HUES48 (cell line): ENCODE data around the gene USHBP1.
A peak's percentile ranks its signal among the peaks of the same experiment; 100 is the strongest.

Experiments used
- H3K27ac ChIP-seq: one replicate; pipeline ENCODE4 v1.7.0; 2013; ENCODE audit warnings: low read depth, low read length, inconsistent platforms
- H3K27me3 ChIP-seq: 2 replicates; pipeline ENCODE4 v1.6.1; 2013; ENCODE audit warnings: mild to moderate bottlenecking, low read length; ENCODE audit not compliant: control insufficient read depth, insufficient read depth
- H3K36me3 ChIP-seq: 2 replicates; pipeline ENCODE4 v1.6.1; 2013; ENCODE audit warnings: low read length; ENCODE audit not compliant: control insufficient read depth, insufficient read depth
- H3K4me1 ChIP-seq: 2 replicates; pipeline ENCODE4 v1.6.1; 2013; ENCODE audit warnings: mild to moderate bottlenecking, low read length; ENCODE audit not compliant: control insufficient read depth, insufficient read depth
- H3K4me3 ChIP-seq: 2 replicates; pipeline ENCODE4 v1.5.1; 2013; ENCODE audit warnings: mild to moderate bottlenecking, low read depth, low read length
- H3K9ac ChIP-seq: 2 replicates; pipeline ENCODE4 v1.6.1; 2013; ENCODE audit warnings: mild to moderate bottlenecking, low read depth, low read length, moderate library complexity
- H3K9me3 ChIP-seq: 2 replicates; pipeline ENCODE4 v1.6.1; 2013; ENCODE audit warnings: low read length; ENCODE audit not compliant: control insufficient read depth, insufficient read depth

Gene USHBP1

GRCh38 chr19:17236811-17237543, 27.6 kb downstream of the USHBP1 start:
- Histone ChIP-seq H3K27me3 (no peaks in the 10 kb centered on the region), H3K9me3 (no peaks in the 10 kb centered on the region), H3K4me1 (peaks cover 13% of the 10 kb centered on the region; the same call in 1 of the 2 replicates), H3K36me3 (peaks cover 39% of the 10 kb centered on the region), H3K9ac (no peak overlapping the region), H3K4me3 (no peak overlapping the region), H3K27ac (peak overlapping the region; percentile 71)

GRCh38 chr19:17235971-17236777, 28.4 kb downstream of the USHBP1 start:
- Histone ChIP-seq H3K4me3 (peak overlapping the region; percentile 75), H3K4me1 (peaks cover 13% of the 10 kb centered on the region; the same call in 1 of the 2 replicates), H3K27me3 (no peaks in the 10 kb centered on the region), H3K9me3 (no peaks in the 10 kb centered on the region), H3K27ac (peak overlapping the region; percentile 89), H3K36me3 (peaks cover 45% of the 10 kb centered on the region), H3K9ac (peak overlapping the region; percentile 53)

DNA sequence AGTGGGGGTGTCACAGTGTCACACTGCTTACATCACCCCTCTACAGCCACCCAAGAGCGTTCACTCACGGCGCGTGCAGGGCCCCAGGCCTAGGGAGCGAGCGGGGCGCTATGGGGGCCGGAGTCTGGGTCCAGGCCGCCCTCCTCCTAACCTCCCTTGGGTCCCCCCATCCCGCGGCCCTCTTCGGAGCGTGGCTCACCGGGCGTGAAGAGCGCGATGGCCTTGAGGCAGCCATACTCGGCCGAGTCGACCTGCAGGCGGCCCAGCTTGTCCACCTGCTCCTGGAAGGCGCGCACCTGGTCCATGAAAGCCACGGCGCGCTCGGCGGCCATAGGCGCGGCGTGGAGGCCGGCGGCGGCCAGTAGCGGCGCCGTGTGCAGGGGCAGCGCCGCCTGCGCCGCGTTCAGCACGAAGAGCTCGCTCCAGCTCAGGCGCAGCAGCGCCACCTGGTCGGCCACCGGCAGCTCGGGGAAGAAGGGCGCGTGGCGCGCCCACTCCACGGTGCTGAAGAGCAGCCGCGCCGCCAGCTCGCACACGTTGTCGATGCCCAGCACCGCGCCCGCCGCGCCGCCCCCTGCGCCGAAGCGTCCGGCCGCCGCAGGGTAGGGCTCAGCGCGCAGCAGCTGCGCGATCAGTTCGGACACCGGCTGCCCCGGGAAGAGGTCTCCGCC, 29.1 kb downstream of the USHBP1 start:
- Histone ChIP-seq H3K4me3 (peak overlapping the region; percentile 75), H3K27me3 (no peaks in the 10 kb centered on the region), H3K4me1 (peaks cover 13% of the 10 kb centered on the region; the same call in 1 of the 2 replicates), H3K27ac (peak overlapping the region; percentile 89), H3K9me3 (no peaks in the 10 kb centered on the region), H3K36me3 (peaks cover 52% of the 10 kb centered on the region), H3K9ac (peak overlapping the region; percentile 53)

DNA sequence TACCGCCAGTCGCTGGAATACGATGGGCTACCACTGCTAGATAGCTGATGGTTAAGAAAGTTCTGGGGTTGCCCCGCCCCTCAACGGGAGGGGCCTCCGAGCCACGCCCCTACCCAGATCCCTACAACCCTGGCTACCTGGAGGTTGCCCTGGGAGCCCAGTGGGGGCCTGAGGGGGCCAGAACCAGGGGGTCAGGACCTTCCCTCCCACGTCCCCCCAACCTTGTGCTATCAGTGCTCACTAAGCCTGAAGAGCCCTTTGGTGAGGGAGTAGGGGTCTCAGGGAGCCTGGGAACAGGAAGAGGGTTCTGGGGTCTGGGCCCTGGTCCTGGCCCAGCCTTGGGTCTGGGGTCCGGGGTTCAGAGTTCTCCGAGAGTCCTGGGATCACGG, 29.6 kb downstream of the USHBP1 start:
- peak overlapping the region; percentile 53; the same call in 1 of the 2 replicates for H3K9ac ChIP-seq
- no peaks in the 10 kb centered on the region for H3K9me3 ChIP-seq
- peaks cover 51% of the 10 kb centered on the region for H3K36me3 ChIP-seq
- H3K27me3 ChIP-seq = no peaks in the 10 kb centered on the region
- H3K4me1 ChIP-seq = peaks cover 13% of the 10 kb centered on the region; the same call in 1 of the 2 replicates
- H3K27ac ChIP-seq = peak overlapping the region; percentile 89
- H3K4me3 ChIP-seq = peak overlapping the region; percentile 75

DNA sequence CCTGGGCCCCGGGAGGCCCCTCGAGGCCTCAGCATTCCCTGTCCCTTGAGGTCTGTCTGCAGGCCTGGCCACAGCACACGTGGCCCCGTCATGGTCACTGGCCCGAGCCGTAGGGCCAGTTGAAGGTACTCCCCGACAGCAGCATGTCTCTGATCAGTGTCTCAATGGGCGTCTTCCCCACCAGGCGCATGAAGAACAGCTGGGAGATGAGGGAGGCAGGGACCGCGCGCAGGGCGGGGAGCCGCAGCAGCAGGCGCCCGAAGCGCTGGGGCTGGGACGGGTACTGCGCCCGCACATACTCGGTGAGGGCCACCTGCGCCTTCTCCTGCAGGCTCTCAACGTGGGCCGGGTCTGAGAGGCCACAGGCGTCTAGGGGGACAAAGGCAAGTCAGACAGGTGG, 32.3 kb downstream of the USHBP1 start:
- Histone ChIP-seq H3K9me3 (no peaks in the 10 kb centered on the region), H3K36me3 (peaks cover 42% of the 10 kb centered on the region), H3K27ac (no peak overlapping the region), H3K4me3 (no peak overlapping the region), H3K9ac (no peak overlapping the region), H3K27me3 (no peaks in the 10 kb centered on the region), H3K4me1 (peaks cover 13% of the 10 kb centered on the region; the same call in 1 of the 2 replicates)

GRCh38 chr19:17229890-17230289, 34.7 kb downstream of the USHBP1 start:
- Histone ChIP-seq H3K27ac (no peak overlapping the region), H3K27me3 (no peaks in the 10 kb centered on the region), H3K9ac (no peak overlapping the region), H3K36me3 (peaks cover 42% of the 10 kb centered on the region), H3K9me3 (no peaks in the 10 kb centered on the region), H3K4me3 (no peak overlapping the region), H3K4me1 (peaks cover 4% of the 10 kb centered on the region; the same call in 1 of the 2 replicates)

- H3K9me3 ChIP-seq = no peaks in the 10 kb centered on the region
- H3K4me3 ChIP-seq = no peak overlapping the region
- H3K9ac ChIP-seq = no peak overlapping the region
- no peak overlapping the region for H3K27ac ChIP-seq
- no peaks in the 10 kb centered on the region for H3K27me3 ChIP-seq
- H3K4me1 ChIP-seq = no peaks in the 10 kb centered on the region
- H3K36me3 ChIP-seq = peaks cover 29% of the 10 kb centered on the region
These were observed 36.7 kb downstream of the USHBP1 start for GRCh38 chr19:17227798-17228367.

DNA sequence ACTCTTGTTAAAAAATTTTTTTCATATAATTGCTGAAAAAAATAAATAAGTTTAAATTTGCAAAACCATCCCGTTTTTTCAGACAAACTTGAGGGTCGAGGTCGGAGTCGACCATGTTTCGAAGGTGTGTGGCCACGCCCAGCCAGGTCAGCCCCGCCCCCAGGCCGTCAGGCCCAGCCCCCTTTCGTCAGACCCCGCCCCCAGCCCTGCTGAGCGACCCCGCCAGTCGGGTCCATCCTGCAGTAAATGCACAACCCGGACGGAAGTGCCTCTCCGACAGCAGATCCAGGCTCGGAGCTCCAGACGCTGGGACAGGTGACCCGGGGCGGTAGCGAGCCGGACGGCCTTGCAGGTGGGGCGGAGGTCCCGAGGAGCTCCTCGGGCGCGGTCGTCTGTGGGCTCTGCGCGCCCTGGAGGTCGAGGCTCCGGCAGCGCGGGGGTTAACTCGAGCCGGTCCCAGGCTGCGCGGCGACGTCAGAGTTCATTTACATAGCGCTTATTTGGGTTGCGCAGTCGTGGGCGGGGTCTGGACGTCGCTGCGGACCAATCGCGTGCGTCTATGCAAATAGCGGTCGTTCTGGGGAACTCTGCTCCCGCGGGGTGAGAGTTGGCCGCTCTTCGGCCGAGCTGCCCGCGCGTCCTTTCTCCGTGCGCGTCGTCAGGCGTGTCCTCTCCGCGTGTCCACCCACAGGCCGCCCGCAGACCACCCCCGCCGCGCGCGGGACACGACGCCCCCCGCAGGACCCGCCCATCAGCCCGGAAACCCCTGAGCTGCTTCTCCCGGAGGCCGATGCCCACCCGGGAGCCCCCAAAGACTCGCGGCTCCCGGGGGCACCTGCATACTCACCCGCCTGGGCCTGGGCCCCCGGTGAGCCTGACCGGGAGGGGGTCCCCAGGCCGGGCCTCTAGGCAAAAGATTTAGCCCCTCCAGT, 38.3 kb downstream of the USHBP1 start, which contains the start of gene OCEL1:
TSS of gene OCEL1 (plus strand) at position 225 of the 932 bp plus-strand sequence. CDS start at position 247, 22 bp downstream.
- Histone ChIP-seq H3K27ac (peak within 1 kb of the TSS; percentile 98), H3K27me3 (no peaks in the 10 kb centered on the region), H3K4me1 (no peaks in the 10 kb centered on the region), H3K9me3 (no peaks in the 10 kb centered on the region), H3K36me3 (peaks cover 14% of the 10 kb centered on the region; the same call in 1 of the 2 replicates), H3K4me3 (peak within 1 kb of the TSS; percentile 85), H3K9ac (peak within 1 kb of the TSS; percentile 58; the same call in 1 of the 2 replicates)

- H3K9ac ChIP-seq = no peak overlapping the region
- H3K4me1 ChIP-seq = no peaks in the 10 kb centered on the region
- H3K9me3 ChIP-seq = no peaks in the 10 kb centered on the region
- no peak overlapping the region for H3K4me3 ChIP-seq
- H3K27me3 ChIP-seq = no peaks in the 10 kb centered on the region
- H3K27ac ChIP-seq = no peak overlapping the region
- 0 out of 2 replicates have a peak, but pooled peaks cover 6% of the 10 kb centered on the region for H3K36me3 ChIP-seq
These were observed 39.5 kb downstream of the USHBP1 start for GRCh38 chr19:17225053-17225452.
